NCI-H1694 (cell line): ENCODE measurements around the gene FOXN3.

ENCODE experiments used
- DNase-seq: peaks from one replicate; lab custom pipeline; 2025; lab: John Stamatoyannopoulos, UW

FOXN3 gene

DNA sequence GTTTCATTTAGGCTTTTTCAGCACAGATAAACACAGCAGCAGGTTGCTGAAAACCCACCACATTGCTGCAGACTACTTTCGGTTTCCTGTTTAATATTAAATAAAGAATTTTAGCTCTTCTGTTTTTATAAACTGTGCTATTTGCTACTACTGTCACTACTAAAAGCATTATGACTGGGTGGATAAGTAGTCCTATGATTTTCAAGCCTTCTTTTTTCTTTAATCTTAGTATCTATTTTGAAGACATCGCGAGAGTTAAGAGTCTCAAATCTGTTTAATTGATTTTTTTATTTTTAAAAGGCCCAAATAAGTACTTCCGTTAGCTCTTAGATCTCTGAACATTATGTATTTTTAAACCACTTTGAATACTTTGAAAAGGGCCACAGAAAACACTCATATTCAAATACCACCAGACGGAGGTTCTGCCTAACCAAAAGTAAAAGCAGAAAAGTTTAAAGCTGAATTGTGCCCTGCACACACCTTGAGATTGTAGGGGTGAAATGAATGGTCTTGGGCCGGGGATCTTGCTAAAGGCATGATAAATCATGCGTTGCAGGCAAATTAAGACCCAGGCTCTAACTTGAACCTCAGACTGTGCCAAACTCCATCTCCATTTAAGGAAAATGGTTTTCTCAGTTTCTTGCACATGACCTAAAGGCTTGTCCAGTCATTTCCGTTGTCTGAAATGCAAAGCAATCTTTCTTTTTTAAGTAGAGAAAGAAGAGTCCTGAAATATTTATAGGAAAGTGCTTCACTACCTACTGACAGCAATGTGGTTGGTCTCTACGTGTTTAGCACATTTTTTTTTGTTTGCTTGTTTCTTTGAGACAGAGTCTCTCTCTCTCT lies 13.6 kb upstream of the FOXN3 start:
- no peak for DNase-seq

DNA sequence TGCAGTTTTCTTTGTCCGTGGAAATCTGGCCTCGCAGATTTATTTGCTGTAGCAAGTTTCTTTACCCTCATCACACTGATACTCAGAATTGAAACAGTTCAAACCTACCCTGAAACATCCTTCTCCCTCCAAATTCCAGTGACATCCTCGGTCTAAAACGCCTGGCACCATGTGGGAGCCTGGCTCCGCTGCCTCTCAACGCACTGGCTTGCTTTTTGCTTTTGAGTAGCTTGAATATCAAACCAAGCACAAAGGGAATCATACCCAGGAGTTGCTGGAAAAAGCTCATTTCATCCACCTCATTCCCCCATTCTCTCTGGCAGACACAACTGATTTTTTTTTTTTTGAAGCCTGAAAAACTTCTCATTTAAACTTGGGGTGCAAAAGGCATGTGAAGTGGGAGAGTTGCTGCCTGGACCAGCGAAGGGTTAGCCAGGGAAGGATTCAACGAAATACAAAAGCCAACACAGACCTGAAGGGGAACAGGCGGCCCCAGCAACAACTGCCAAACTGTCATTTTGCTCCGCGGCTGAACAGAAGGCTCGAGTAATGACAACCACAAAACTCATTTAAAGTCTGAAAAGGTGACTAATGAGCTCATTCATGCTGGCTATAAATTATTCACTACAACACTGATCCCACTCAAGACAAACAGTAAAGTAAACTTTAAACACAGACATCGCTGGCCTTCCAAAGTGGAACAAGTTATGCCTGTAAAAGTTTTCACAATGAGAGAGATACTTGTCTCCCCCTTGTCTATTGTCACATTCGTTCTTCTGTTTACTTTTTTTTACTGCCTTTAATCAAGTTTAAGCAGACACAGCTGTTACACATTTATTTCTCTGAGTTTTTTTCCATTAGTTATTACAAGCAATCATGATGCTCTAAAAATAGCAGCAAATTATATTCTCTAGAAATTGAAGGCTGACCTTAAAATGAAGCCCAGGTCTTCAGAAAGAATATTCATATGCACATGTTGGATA lies 12.5 kb upstream of the FOXN3 start:
- peak; percentile 95 for DNase-seq

DNA sequence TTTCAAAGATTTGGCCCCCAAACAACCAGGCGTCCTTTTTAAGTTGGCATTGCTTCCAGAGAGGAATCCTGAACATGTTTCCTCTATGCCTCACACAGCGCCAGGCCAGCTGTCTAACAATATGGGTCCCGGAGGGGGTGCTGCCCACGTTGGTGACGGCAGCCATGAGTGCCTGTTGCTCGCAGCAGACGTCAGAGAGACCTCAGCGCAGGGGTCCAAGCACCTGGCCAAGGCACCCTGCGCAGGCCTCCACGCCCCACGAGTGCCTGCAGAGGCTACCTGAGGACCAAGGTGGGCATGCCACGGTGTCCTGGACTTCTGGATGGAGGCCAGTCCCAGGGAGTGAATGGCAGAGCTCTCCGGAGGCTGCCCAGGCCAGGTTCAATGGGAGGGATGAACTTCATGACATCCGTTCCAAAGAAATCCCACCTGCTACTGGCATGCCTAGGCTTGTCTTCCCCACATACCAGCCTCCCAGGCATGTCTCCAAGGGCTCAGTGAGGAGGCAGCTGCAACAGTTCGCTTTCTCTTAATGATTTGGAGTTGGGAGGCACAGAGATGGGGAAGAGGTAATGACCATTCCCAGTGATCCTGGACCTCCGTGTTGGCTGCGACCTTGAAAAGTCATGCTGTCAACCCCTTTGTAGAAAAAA lies 11.6 kb upstream of the FOXN3 start:
- peak; percentile 96 for DNase-seq

DNA sequence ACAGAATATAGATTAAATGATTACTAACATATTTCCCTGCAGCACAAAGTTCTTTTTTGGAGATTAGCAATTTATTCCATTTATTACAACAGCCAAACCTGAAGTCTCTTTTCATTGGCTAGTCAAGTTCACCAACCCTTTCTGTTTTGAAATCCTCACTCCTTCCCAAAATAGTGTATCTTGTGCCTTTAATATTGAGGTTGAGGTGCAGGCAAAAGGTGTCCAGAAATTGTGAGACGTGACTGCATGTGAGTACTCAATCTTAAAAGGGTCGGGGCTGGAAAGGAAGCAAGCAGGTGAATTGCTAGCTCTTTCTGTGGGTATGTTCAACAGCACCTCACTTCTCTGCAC lies 11.1 kb upstream of the FOXN3 start:
- no peak for DNase-seq

DNA sequence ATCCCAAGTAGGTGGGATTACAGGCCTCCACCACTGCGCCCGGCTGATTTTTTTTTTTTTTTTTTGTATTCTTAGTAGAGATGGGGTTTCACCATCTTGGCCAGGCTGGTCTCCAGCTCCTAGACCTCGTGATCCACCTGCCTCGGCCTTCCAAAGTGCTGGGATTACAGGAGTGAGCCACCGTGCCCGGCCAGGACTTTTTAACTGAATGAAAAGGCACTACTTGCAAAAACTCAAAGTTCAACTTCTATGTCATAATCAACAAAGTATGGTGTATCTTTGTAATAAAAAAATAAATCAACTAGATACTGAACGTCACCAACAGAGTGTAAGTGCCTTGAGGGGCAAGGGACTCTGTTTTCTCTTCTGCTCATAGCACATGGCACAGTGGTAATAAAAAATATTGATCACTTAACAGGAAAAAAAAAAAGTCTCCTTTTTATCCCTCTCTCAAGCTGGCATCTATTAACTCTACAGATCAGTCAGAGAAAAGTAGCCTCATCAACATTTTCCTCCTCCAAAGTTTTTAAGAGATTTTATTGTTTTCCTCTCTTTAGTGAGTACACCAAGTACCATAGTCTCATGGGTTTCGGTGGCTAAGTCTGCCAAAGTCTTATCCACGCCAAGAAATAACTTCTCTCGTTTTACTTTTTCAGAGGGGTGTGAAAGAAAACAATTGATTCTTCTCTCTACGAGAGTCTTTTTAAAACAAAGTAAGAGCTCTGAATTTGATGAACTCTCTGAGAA lies 10.6 kb upstream of the FOXN3 start:
- DNase-seq = no peak

DNA sequence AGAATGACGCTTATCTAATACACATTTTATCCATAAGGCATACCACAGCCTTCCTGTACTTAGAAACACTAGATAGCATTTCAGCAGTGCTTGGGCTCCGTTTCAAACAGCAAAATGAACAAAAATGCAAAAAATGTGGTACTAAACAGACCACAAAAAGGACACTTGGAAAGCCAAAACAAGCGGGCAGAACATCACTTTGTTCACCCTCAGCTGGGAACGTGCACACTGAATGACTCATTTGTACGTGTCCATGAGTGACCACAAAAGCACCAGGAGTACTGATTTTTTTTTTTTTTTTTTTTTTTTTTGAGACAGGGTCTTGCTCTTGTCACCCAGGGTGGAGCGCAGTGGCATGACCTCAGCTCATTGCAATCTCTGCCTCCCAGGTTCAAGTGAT lies 8.9 kb upstream of the FOXN3 start:
- no peak for DNase-seq

DNA sequence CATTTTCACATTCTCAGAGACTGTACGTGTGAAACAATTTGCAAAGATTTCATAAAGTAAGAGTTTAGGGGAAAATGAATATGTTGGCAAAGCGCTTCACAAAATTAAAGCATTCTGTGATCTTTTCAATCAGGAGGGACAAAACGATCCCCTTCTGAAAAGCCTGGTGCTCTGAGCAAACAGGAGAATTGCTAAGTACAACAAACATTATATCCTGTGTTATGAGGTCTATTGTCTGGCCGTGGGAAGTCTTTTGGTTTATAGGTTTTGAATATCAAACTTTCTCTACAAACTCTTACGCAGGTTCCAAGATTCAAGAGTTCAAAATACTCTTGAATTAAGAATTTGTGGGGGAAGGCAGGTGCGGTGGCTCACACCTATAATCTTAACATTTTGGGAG lies 7.2 kb upstream of the FOXN3 start:
- DNase-seq = no peak

DNA sequence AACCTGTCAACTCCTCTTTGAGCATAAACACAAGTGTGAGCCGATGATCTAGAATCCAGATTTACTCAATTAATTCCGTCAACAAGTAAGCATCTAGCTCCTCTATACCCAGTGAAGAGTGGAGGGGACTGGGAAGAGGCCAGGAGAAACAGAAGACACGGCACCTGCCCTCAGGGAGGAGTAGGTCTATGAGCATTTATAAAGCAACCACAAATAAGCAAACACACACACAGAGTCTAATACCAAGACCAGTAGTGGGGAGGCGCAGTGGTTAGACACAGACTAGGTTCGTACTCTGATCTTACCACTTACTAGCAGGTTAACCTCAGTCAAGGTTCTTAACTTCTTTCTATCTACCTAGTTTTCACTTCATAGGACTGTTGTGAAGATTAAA lies 5.9 kb upstream of the FOXN3 start:
- DNase-seq = no peak

DNA sequence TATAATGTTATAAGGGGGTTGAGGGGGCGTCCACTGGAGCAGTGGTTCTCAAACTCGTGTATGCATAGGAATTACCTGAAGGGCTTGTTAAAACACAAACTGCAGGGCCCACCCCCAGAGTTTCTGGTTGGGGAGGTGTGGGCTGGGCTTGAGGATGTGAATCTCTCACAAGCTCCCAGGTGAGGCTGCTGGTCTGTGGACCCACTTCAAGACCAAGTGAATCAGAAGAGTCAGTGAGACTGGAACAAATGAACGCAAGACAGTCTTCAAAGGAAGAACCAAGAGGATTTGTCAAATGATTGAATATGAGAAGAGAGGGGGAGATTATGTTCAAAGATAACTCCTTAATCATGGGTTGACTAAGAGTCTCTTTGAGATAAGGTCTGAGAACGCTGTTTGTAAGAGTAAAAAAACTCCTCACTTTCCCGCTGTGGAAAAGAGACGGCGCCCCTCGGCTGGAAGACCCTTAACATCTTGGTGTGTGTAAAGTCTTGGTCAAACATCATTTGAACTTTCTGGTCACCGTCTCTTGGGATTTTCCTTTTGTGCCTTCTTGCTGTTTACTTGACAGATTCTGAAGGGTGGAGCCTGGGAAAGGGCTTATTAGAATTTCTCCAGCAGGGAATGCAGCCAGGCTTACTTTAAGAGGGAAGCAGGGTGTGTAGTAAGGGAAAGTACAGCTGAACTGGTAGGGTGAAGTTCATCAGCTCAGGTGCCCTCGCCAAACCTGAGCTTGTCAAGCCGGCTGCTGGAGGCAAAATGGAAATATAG lies 5.3 kb upstream of the FOXN3 start:
- no peak for DNase-seq

DNA sequence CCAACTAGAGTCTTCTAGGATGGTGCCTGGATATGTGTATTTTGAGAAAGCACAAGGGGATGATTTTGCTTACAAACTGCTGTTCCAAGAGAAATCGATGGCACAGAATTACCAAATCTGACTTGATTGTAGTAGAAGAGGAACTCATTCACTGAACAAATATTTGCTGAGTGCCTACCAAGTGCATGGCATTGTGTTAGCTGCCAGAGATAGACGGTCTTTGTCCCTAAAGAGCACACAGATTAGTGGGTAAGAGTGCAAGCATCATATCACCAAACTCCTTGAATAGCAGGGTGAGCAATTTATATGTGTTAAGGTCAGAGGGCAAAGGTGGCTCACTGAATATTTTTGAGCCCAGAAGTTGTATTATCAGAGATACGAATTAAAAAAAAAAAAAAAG lies 3.5 kb upstream of the FOXN3 start:
- DNase-seq = no peak

DNA sequence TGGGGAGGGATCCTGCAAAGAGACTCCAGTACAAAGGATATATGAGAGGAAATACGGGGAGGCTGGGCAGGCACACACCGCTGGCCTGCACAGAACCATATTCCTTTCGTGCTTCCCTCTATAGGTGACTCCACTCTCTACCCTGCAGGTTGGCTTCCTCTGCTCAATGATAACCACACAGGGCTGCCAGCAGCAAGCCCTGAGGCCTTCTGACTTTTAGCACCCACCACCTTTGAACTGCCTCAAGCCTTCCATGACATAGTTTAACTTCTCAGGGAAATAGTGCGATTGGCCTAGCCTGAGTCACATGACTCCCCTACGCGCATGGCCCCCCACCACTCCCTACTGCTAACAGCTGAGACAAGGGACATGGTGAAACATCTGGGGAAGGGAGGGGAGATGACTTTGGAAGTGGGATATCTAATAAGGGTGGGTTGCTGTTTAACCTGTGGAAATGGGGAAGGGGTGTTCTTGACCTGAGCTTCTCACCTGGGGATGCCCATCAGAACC lies 3.0 kb upstream of the FOXN3 start:
- no peak for DNase-seq

DNA sequence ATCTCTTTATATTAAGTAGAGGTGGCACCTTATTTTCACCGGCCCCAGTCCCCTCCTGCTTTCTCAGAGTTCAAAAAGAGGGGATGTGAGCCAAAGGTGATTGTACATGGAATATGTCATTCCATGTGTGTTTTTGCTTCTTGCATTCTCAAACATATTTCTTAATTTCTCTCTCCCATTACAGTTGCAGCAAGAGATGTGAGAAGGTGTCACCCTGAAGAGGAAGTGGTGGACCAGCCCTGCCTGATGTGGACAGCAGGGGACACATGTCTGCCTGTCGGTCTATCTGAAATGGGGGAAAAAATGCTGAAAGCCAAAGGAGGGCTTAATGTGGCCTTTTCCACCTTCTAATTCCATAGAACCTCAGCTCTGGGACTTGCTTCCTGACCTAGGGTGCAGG lies 1.9 kb upstream of the FOXN3 start:
- DNase-seq = no peak

DNA sequence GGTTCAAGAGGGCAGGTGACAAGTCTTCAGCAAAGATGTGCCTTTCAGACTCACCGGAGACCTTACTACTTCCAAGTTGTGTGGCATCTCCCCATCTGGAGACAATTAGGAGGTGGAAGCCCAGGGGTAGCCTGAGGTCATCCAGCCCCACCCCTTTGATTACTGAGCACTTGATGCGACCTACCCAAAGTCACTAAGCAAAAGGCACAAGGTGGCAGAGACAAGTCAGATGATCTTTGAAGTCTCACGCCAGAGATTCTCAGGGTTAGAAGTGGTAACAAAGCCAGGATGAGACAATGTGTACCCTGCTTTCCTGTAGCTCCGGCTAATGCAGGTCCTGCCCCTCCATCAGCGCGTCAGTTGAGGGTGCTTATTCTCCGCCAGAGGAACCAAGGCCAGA lies 1.4 kb upstream of the FOXN3 start:
- DNase-seq = no peak

DNA sequence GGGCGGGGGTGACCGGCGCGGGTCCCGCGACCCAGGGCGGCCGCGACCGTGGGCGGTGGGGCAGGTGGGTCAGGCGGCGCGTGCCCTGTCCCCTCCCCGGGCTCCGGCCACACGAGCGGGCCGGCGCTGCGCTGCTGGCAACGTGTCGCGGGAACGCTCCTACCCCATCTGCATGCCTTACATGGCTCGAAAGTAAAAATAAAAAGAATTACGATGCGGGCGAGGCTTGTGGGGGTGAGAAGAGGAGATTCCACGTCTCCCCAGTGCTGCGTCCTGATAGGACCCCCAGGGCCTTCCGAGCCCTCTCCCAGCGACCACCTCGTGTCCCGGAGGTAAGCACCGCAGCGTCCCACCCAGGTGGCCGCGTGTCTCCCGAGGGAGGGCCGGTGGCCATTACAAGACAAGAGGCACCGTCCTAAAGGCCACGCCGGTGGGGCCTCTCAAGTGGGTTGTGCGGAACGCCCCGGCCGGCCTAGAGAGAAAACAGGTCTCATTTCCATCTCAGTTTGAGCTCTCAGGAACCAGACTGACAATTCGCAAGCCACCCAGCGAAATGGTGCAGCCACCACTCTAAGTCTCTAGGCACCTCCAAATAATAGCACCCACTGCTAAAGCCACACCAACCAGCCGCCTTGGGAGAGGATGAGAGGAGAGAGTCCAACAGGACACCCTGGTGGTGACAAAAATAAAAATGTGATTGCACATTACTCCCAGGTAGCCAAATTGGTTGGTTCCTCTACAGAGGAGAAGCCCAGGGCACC lies 612 bp upstream of the FOXN3 start:
- DNase-seq = peak; percentile 91

DNA sequence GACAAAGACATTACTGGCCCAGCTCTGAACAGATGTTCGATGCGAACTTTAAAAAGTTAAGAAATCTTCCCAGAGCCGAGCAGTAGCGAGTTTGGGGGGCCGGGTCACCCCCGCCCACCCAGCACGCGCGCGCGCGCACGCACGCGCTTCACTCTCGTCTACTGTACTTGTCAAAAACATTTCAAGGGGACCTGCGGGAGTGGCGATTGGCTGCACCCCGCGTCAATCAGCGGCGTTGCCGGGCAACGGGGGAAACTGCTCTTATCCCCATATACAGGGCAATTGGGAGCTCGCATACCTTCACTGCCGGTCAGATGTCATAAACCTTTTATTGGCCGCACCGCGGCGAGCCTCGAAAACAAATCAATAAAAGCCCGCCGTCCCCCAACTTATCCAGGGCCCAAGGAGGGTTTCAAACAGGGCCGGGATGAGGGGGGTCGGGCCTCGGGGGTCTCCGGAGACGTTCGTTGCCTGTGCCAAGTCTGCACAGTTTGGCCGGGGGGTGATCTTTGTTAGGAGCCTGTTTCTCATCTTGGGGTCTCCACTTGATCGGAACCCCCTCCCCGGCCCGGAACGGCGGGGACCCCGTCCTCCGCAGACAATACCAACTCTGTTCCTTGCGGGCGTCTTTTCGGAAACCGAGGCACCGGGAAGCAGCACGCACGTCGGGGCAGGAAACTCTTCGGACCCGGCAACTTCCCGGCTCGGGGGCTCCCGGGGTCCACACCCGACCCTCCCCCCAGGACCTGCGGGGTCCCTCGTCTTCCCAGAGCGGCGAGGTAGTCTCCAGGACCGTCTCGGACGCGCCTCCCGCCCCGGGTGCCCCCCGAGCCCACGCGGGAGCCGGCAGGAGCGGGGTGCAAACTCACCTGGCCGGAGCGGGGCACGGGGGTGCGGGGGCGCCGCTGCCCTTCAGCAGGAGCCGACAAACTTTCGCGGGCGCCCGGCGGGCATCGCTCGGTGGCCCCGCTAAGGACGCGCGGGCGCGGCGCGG lies 734 bp downstream of the FOXN3 start:
- DNase-seq = peak; percentile 98

DNA sequence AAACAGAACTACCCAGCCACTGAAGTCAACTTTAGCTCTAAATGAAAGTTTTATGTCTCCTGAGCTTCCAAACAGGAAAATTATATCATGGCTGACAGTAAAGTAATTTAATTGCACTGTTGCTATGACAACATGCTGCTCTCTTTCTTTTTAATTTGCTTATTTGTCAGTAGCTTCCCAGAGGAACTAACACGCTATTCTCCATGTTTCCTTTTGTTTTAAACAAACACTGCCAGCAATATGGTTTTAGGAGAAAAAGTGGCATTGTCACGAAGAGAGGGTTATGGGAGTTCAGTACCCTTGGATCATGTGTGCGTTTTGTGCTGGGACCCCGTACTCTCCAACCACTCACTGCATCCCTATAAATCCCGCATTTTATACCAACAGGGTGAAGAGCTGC lies 1.9 kb downstream of the FOXN3 start:
- no peak for DNase-seq

DNA sequence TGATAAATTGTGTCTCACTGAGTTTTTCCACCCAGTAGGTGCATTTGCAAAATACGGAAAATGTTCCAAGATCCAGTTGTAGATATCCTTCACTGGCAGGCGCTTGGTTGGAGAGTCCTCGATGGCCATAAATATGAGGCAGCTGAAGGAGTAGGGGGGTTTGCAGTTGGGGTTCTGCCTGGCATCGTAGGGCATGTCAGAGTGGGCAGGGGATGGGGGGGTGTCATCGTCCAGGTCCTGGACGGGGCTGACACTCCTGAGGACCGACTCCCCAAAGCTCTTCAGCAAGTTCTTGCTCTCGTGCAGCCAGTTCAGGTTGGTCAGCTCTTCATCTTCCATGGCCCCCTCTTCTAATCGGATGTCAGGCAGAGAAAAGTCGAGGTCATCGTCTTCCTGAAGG lies 5.1 kb downstream of the FOXN3 start:
- DNase-seq = no peak

DNA sequence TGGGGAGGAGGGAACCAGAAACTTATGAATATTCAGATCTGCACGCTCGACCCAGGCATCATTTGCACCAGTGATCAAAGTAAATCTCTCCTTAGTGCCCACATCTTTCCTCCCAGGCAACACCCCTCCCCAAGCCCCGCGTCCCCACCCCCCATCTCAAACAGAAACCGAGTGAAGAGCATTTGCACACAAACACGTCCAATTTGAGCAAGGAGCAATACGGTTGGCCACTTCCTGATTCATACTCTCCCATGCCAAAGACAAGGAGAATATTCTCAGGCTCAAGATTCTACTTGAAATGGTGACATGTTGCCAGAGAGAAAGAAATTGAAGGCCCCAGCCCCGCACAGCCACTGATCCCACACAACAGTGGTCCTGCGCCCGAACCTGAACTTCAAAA lies 7.1 kb downstream of the FOXN3 start:
- DNase-seq = no peak
